Ectodermal cell (in vitro differentiated cells): ENCODE results near the gene RGS12.
"Not testable (repeated sequence)": the region's sequence is repeated elsewhere in the genome, so short reads cannot be mapped to it uniquely, and the experiment has no call there.

Experiments
- H3K27ac ChIP-seq: 2 replicates; pipeline ENCODE4 v1.7.0; 2013; ENCODE audit warnings: mild to moderate bottlenecking, low read depth, low read length; ENCODE audit not compliant: insufficient read depth, poor library complexity, severe bottlenecking
- H3K27me3 ChIP-seq: 2 replicates; pipeline ENCODE4 v1.7.0; 2013; ENCODE audit warnings: mild to moderate bottlenecking, low read length; ENCODE audit not compliant: insufficient read depth, control insufficient read depth, poor library complexity, severe bottlenecking
- H3K36me3 ChIP-seq: one replicate; pipeline ENCODE4 v1.7.0; 2013; ENCODE audit warnings: low read length; ENCODE audit not compliant: control insufficient read depth, insufficient read depth
- H3K4me1 ChIP-seq: one replicate; pipeline ENCODE4 v1.7.0; 2013; ENCODE audit warnings: low read length; ENCODE audit not compliant: control insufficient read depth, insufficient read depth
- H3K4me3 ChIP-seq: 2 replicates; pipeline ENCODE4 v1.7.0; 2013; ENCODE audit warnings: low read depth, low read length, control low read depth; ENCODE audit not compliant: insufficient read depth
- H3K9me3 ChIP-seq: 2 replicates; pipeline ENCODE4 v1.7.0; 2013; ENCODE audit warnings: mild to moderate bottlenecking, low read length, moderate library complexity; ENCODE audit not compliant: control insufficient read depth
- WGBS, 2 experiments: methylation state at CpG; one replicate each; pipeline ENCODE4 v1.1.7; 2013; ENCODE audit warnings: missing lambda C conversion rate in 2 of 2; 5-methylcytosine and 5-hydroxymethylcytosine counted together

RGS12 gene

DNA sequence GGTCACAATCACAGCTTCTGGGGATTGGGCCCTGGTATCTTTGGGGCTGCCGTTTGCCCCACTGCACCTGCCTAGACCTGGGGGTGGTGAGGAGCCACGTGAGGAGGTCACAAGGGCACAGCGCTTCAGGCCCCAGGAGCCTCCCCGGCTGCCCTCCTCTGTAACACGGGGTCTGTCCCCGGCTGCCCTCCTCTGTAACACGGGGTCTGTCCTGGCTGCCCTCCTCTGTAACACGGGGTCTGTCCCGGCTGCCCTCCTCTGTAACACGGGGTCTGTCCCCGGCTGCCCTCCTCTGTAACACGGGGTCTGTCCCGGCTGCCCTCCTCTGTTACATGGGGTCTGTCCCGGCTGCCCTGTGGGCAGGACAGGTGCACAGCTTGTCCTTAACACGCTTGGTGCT is 8.1 kb downstream of the RGS12 start:
- H3K4me1 ChIP-seq, result peaks cover 65% of the 10 kb centered on the region
- H3K4me3 ChIP-seq, H3K27ac ChIP-seq, H3K36me3 ChIP-seq, H3K27me3 ChIP-seq, H3K9me3 ChIP-seq: not testable (repeated sequence)
- WGBS, 2 experiments, result 95% methylated on average over 15 of the region's 15 CpGs

DNA sequence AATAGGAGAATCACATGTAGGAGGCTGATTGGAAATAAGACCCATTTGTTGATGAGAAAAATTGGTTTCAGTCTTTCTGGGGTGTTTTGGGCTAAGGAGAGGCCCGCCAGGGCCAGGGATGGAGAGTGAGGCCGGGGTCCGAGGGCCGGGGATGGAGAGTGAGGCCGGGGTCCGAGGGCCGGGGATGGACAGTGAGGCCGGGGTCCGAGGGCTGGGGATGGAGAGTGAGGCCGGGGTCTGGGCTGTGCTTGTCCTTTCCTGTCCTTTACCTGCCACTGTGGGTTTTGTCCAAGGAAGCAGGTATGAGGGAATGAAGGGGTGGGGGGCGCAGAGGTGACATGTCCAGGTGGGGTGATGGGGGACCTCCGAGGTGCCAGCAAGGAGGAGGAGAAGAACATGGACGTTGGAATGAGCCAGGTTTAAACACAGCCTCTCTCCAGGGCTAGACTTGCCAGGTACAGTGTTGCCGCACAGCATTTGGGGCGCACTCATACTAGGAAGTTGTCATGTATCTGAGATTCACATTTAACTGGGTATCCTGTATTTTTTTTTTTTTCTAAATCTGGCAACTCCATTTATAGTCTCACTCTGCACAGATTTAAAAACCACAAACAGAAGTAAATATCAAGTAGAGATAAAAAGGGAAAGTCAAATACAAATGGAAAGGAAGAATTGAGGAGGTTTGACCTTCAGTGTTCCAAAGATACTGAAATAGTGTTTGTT is 8.8 kb downstream of the RGS12 start:
- H3K4me3 ChIP-seq, result no peak overlapping the region
- H3K4me1 ChIP-seq, result peaks cover 67% of the 10 kb centered on the region

DNA sequence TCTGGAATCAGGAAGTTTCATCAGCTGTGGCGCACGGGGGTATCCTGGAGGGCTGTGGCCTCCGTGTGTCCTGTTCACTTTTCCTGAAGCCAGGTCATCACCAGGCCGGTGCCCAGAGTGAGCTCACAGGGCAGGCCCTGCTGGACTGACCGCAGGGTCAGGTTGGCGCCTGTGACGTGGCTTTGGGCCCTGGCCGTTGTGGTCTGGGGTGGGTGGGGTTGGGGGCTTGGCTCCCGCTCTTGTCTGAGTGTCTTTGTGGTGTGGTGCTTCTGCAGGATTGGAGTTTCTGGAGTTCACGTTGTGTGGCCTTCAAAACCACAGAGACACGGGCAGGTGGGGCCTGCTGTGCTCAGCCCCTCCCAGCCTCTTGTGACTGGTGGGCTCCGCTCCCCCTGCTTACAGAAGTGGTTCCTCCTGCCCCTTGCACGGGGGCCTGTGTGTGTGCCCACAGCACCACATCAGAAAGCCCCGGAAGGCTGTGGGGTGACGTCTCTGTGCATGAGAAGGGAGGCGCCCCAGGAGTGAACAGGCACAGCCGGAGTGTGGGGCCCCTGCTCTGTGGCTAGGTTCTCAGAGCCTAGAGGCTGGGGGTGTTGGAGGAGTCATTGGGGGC is 9.5 kb downstream of the RGS12 start:
- Histone ChIP-seq H3K4me3 (no peak overlapping the region), H3K4me1 (peaks cover 60% of the 10 kb centered on the region), H3K36me3 (no peaks in the 10 kb centered on the region), H3K27me3 (no peaks in the 10 kb centered on the region), H3K27ac (no peak overlapping the region), H3K9me3 (no peaks in the 10 kb centered on the region)
- 92 to 93% methylated on average over 17 of the region's 17 CpGs for WGBS, 2 experiments

More for the DNA sequence above, 8.8 kb downstream of the RGS12 start:
- WGBS, 2 experiments, result 95 to 96% methylated on average over 15 of the region's 15 CpGs
- H3K27me3 ChIP-seq, result no peaks in the 10 kb centered on the region
- no peak overlapping the region for H3K27ac ChIP-seq
- H3K36me3 ChIP-seq, result no peaks in the 10 kb centered on the region
- H3K9me3 ChIP-seq, result no peaks in the 10 kb centered on the region

DNA sequence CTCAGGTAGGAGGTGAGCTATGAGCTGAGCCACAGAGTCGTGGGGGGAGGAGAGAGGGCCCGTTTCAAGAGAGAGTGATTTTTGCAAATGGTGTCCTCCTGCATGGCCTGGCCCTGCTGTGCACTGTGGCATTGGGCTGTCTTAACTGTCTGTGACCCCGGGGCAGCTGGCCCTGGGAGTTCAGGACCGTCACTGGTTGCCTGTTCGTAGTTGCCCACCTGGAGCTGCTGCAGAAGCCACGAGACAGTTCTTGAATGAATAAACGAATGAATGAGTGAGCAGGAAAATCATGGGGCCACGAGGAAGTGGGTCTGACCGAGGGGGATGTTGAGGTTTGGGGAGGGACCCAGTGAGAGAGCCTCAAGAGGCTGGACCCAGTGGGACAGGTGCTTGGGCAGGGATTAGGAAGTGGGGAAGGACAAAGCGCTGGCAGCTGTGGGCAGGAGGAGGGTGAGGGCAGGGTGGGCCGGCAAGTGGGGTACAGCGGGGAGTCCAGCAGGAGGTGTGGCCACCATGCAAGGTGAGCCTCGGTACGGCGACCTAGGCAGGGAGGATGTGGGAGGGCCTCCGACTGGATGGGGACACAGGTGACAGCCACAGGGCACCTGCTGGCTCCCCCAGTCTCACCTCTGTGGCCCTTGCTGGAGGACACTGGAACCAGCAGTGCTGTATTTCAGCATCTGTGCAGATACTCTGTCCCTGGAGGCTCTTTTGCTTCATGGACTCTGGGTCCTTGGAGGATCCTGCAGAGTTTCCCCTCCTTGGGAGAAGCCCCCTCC is 10.2 kb downstream of the RGS12 start:
- Histone ChIP-seq H3K4me3 (no peak overlapping the region), H3K36me3 (no peaks in the 10 kb centered on the region), H3K27me3 (no peaks in the 10 kb centered on the region), H3K4me1 (peaks cover 61% of the 10 kb centered on the region), H3K27ac (no peak overlapping the region), H3K9me3 (no peaks in the 10 kb centered on the region)
- 85% methylated on average over 16 of the region's 16 CpGs for WGBS, 2 experiments

DNA sequence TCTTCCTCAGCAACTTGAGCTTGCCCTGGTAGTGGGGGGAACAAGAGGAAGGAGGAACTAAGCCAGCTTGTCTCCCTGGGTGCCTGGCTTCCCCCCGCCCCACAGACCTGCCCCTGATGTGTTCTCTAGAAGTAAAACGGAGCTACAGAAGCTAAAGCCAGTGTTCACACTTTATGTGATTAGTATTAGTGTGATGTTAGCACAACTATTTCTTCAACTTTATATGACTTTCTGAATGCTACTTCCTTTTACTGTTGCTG is 10.7 kb downstream of the RGS12 start:
- Histone ChIP-seq H3K27ac (no peak overlapping the region), H3K4me3 (no peak overlapping the region), H3K36me3 (no peaks in the 10 kb centered on the region), H3K9me3 (no peaks in the 10 kb centered on the region), H3K4me1 (peaks cover 59% of the 10 kb centered on the region), H3K27me3 (no peaks in the 10 kb centered on the region)
- 70 to 86% methylated on average over 2 of the region's 2 CpGs for WGBS, 2 experiments

DNA sequence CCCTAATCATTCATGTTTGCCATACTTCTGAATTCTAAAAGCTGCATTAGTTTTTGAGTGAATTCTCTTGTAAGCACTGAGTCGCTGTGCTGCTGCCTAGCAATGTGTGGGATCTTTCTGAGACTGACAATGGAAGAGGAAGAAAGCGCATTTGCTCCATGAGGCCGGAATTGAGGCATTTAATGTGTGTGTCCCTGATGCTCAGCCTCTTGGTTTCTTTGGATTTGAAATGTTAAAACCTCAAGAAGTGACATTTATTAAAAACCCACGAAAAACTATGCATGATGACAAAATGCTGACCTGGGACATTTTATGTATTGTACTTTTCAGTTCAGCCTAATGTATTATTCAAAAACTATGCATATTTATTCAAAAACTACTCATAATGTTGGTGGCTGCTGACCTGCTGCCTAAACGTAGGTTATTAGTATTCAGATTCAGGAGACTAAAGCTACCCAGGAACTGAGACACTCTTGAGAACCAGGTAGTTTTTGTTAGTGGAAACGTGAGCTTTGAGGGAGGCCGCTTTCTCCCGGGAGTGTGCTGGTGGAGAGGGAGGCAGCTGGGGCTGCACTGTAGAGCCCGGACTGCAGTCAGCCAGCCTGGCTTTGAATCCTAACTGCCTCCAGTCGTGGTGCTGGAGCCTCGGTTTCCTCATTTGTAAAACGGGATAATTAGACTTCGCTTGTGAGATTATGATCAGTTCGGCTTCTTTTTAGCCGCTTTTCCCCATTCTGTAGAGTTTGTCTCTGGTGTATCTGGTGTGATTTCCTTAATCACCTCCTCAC is 11.3 kb downstream of the RGS12 start:
- 80 to 81% methylated on average over 15 of the region's 15 CpGs for WGBS, 2 experiments
- Histone ChIP-seq H3K27me3 (no peaks in the 10 kb centered on the region), H3K4me1 (peaks cover 57% of the 10 kb centered on the region), H3K36me3 (no peaks in the 10 kb centered on the region), H3K27ac (no peak overlapping the region), H3K4me3 (no peak overlapping the region), H3K9me3 (no peaks in the 10 kb centered on the region)

DNA sequence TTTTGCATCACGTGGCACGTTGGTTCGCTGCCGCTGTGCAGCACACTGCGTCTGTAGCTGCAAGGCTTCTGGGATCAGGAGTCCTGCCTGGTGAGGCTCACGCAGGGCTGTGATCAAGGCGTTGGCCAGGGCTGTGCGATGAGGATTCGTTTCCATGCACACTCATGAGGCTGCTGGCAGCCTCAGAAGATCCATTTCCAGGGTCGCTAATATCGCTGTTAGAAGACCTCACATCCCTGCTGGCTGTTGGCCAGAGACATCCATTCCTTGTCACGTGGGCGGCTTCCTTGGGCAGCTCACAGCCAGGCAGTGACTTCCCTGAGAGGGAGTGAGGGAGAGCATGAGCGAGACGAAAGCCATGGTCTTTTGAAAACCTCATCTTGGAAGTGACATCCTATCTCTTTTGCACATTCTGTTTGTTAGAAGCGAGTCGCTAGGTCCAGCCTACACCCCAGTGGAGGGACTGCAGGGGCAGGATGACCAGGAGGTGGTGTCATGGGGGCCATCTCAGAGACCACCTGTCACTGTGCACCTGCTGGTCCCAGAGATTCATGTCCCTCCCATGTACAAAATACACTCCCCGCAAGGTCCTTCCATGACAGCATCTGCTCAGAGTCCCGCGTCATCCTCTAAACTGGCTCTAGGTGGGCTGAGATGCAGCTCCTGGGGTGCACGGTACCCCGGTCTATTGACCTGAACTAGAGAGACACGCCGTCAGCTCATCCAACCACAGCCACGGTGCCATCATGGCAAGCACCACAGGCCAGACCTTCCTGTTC is 12.2 kb downstream of the RGS12 start:
- no peak overlapping the region for H3K27ac ChIP-seq
- H3K36me3 ChIP-seq, result no peaks in the 10 kb centered on the region
- H3K9me3 ChIP-seq, result no peaks in the 10 kb centered on the region
- WGBS, 2 experiments, result 93 to 95% methylated on average over 25 of the region's 25 CpGs
- peaks cover 51% of the 10 kb centered on the region for H3K4me1 ChIP-seq
- no peaks in the 10 kb centered on the region for H3K27me3 ChIP-seq
- H3K4me3 ChIP-seq, result no peak overlapping the region

DNA sequence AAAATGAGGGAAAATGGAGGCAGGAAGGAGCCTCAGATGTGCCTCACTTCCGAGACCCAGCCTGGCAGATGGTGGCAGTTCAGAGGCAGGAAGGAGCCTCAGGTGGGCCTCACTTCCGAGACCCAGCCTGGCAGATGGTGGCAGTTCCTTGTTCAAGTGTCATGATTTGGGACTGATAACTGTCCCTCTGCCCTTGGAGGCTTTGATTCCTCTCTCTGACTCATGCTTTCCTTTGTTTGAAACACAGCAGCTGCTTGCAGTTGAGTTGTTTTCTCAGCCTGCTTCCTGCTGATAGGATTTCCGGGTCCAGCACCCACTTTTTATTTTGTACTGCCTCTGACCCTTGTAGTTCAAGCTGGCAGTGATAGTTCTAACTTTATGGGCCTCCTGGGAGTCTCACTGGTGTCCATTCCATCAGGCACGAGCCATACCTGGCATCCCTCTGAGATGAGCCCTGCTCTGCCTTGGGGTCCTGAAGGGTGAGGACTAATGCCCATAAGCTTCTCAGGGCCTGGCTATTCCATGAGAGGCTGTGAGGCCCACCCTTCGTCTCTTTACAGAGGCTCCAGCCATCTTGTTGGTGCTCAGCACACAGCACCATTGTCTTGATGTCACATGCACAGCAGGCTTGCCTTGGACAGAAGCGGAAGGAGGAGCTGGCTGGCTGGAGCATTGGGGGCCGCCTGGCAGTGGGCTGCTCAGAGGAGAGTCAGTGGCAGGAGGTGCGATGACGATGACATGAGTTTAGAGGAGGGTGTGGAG is 13.0 kb downstream of the RGS12 start:
- H3K4me1 ChIP-seq, result peaks cover 47% of the 10 kb centered on the region
- H3K4me3 ChIP-seq, result no peak overlapping the region
- no peaks in the 10 kb centered on the region for H3K27me3 ChIP-seq
- no peak overlapping the region for H3K27ac ChIP-seq
- H3K9me3 ChIP-seq, result no peaks in the 10 kb centered on the region
- H3K36me3 ChIP-seq, result no peaks in the 10 kb centered on the region
- 68 to 70% methylated on average over 9 of the region's 9 CpGs for WGBS, 2 experiments

DNA sequence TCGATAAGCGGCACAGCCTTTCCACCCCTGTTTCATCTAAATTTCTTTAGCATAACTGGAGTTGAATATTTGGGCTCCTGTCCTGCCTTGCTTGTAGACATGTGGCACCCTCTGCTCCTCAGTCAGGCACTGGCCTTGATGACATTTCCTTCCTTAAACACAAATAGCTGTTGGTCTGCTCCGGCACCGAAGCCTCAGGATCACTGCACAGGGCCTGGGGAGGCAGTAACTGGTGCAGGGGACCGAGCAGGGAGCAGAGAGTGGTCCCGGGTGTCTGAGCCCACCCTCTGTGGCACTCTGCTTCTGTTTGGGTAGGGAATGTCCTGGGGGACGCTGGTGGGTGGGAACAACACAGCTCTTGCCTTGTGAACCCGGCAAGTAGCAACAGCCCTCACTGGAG is 13.6 kb downstream of the RGS12 start:
- H3K9me3 ChIP-seq, result no peaks in the 10 kb centered on the region
- no peaks in the 10 kb centered on the region for H3K36me3 ChIP-seq
- H3K4me1 ChIP-seq, result peaks cover 47% of the 10 kb centered on the region
- WGBS, 2 experiments, result 90 to 91% methylated on average over 8 of the region's 8 CpGs
- H3K27me3 ChIP-seq, result no peaks in the 10 kb centered on the region
- no peak overlapping the region for H3K27ac ChIP-seq
- H3K4me3 ChIP-seq, result no peak overlapping the region
